Limb (tissue), 2 donors: ENCODE data around the gene SUGP1.

Source experiments
- DNase-seq, 2 donors: peaks; one replicate each; pipeline ENCODE4 v3.0.0-alpha.2; 2016; ENCODE audit errors: extremely low spot score in 2 of 2

SUGP1 gene

DNA sequence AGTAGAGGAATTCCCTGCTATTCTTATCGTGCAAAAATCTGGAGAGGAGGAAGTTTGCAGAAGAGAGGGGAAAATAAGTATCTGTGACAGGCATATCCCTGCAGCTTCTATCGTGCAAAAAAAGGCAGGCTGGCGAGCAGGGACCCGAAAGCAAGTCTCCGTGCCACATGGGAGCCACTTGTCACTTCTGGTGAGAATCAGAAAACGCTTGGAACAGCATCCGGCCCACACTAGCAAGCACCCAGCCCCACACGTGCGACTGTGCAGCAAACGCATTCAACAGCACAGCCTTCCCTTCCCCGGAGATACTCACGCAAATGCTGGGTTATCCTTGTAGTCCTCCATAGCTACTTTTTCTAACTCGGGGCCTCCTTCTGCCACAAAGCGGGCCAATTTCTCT, 16.9 kb downstream of the SUGP1 start:
- no peak for DNase-seq

DNA sequence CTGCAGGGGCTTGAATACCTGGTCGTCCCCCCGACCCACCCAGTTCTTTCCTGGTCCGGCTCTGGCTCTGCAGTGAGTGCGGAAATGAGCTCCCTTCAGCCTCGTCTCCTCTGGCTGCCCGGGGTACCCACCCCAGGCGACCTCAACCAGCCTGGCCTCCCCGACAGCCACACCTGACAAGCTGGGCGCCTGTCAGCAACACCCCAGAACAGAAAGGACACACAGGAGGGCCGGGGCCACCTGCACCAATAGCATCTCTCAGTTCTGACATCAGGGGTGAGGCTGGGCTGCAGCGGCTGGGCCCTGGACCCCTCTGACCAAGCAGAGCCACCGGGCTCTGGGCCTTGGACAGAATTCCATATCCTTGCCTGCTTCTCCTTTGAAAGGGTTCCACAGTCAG, 19.7 kb downstream of the SUGP1 start:
- DNase-seq = no peak

DNA sequence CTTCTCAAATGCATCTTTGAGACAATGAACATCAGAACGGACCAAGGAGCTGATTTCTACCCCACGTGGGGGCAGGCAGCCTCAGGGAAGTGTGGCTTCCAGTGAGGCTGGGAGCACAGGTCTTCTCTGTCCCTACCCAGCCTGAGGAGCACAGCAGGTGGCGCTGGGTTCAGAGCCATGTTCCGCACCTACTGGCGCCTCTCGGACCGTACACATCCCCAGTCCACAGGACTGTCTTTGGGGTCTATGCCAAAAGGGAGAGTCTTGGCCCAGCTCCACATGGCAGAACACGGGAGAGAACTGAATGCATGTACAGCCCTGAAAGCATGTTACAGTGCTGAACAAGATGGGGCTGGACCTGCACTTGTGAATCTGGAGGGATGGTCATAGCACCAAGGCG, 22.6 kb downstream of the SUGP1 start:
- no peak for DNase-seq

GRCh38 chr19:19296953-19297689, 23.2 kb downstream of the SUGP1 start:
- no peak for DNase-seq

DNA sequence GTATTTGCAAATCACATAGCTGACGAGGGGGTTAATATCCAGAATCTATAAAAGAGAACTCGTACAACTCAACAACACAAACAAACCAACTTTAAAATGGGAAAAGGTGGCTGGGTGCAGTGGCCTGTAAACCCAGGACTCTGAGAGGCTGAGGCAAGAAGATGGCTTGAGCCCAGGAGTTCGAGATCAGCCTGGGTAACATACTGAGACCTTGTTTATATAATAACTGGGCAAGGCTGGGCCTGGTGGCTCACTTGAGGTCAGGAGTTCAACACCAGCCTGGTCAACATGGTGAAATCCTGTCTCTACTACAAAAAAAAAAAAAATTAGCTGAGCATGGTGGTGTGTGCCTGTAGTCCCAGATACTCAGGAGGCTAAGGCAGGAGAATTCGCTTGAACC, 25.4 kb downstream of the SUGP1 start:
- no peak for DNase-seq

DNA sequence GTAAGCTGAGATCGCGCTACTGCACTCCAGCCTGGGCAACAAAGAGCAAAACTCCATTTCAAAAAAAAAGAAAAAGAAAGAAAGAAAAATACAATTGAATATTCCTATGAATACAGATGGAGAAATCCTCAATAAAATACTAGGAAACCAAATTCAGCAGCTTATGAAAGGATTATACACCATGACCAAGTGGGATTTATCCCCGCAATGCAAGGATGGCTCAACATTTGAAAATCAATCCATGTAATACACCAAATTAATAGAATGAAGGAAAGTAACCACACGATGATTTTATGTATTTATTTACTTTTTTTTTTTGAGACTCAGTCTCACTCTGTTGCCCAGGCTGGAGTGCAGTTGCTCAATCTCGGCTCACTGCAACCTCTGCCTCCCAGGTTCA, 27.7 kb downstream of the SUGP1 start:
- no peak for DNase-seq

- no peak for DNase-seq
Observed at GRCh38 chr19:19285686-19286085, 34.6 kb downstream of the SUGP1 start.

DNA sequence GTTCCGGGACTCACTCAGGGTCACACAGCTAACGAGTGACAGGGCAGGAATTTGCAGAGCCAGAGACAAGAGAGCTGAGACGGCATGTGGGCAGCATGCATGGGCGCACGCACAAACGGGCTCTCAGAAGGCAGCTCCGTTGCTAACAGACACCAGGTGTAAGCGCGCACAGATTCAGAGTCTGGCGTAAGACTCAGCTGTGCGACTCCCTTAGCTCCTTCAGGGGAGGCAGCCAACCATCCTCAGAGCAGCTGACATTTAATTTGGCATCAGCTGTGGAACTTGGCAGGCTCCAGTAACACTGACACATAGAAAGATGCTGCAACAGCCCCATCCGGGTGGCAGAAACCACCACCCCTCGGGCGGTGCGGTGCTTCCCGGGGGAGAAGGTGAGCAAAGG, 39.7 kb downstream of the SUGP1 start:
- no peak for DNase-seq

- DNase-seq = no peak
Observed at GRCh38 chr19:19279853-19280252, 40.5 kb downstream of the SUGP1 start.

GRCh38 chr19:19279062-19279612, 41.2 kb downstream of the SUGP1 start:
- DNase-seq = no peak

DNA sequence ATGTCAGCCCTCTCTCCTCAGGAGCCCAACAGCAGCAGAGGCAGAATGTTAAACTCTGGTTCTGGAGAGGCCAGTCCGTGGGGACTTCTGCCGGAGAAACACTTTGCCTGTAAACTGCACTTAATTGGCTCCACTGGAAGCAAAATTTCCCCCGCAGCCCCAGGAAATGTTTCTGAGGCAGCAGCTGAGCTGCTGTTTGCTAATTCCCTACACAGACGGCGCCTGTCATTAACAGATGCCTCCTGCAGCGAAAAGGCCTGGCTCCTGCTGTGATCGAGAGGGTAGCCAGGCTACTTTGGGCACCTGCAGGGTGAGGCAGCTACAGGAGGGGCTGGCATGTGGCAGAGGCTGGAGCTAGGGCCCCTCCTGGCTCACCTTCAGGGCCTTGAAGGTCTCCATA, 42.0 kb downstream of the SUGP1 start:
- no peak for DNase-seq

- no peak for DNase-seq
Observed at GRCh38 chr19:19276851-19277250, 43.5 kb downstream of the SUGP1 start.

DNA sequence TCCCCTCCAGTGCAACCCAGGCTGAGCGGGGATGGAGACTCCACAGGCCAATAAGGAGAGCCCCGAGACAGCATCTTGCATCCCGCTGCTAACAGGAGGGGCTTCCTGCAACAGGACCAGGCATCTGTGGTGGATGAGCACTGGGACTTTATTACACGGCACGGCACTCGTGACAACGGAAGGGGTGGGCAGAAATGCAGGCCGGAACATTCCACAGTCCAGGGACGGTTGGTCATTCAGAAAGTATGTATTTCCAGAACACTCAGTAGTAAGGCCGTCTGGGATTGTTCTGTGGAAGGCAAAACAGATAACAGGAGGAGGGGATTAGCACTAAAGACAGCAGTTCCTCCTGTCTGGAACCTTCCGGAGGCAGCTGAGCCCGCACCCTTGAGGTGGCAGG, 43.9 kb downstream of the SUGP1 start:
- no peak for DNase-seq

GRCh38 chr19:19274716-19275565, 45.4 kb downstream of the SUGP1 start:
- DNase-seq = no peak

DNA sequence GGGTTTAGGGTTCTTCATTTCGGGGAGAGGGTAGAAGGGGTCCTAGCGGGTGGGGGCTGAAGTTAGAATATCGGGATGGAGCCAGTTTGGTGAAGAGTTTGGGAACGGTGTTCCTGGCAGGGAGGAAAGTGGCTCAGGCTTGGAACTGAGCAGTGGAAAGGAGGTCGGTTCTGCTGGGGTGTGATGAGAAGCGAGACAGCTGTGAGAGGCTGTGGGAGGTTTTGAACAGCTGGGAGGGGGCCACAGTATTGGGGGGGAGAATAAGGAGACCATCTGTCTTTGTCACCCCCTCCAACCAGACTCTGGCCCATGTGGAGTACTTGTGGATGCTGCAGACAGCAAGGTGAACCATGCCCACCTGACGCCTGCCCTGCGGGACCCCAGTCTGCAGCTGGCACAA, 46.2 kb downstream of the SUGP1 start:
- DNase-seq = peak in 1 of 2 donors; percentile 30

- no peak for DNase-seq
Observed at GRCh38 chr19:19271828-19272599, 48.3 kb downstream of the SUGP1 start.

GRCh38 chr19:19270749-19271571, 49.3 kb downstream of the SUGP1 start:
- DNase-seq = no peak

- DNase-seq = no peak
Observed at GRCh38 chr19:19269952-19270694, 50.2 kb downstream of the SUGP1 start.

DNA sequence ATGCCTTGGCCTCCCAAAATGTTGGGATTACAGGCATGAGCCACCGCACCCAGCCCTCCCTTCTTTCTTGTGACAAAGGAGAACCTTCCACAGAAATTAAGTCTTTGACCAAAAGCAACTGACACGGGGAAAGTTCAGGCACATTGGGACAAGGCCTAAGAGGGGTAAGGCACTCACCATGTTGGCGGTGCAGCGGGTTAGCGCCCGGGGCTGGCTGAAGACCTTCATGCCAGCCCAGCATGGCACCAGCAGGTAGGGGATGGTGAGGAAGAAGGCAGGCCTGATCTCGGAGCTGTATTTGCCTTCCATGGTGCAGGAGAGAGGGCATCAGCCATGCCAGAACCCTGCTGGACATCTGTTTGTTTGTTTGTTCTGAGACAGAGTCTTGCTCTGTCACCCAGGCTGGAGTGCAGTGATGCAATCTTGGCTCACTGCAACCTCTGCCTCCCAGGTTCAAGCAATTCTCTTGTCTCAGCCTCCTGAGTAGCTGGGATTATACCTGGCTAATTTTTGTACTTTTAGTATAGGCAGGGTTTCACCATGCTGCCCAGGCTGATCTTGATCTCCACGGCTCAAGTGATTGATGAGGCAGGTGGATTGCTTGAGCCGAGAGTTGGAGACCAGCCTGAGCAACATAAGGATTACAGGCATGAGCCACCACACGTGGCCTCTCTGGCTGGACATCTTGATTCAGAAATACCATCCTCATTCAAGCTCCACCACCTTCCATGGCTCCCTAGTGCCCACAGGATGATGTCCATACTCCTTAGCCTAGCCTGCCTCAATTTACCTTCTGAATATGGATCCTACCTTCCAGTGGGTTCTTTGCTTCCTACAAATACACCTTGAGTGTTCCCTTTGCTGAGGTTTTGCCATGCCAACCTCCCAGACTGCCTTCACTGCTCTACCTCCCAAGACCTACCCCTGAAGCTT, 51.6 kb downstream of the SUGP1 start:
- no peak for DNase-seq
